Tibial nerve (tissue), 4 donors: ENCODE data around the gene EPB41L4A. TPM values are rescaled to one million over a fixed set of nuclear protein-coding genes. Genes with fewer than 3 reads are reported as not detected.

ENCODE experiments used
- DNase-seq, 2 donors: peaks; one replicate each; pipeline ENCODE4 v3.0.0-alpha.2; 2019; ENCODE audit warnings: low spot score in 2 of 2
- H3K27ac ChIP-seq, 4 donors: fragments of 200-600 bp; sonication (generic) in 3 of 4; one replicate each; pipeline ENCODE4 v1.5.1; 2017 to 2019; ENCODE audit warnings: mild to moderate bottlenecking in 1 of 4
- H3K27me3 ChIP-seq, 2 donors: fragments of 200-600 bp; sonication (generic) in 1 of 2; one replicate each; pipeline versions ENCODE4 v1.5.1 to v1.6.0; 2017 to 2019
- H3K36me3 ChIP-seq, 3 donors: fragments of 200-600 bp; sonication (generic); one replicate each; pipeline ENCODE4 v1.5.1; 2018 to 2019
- H3K4me1 ChIP-seq, 4 donors: fragments of 200-600 bp; sonication (generic) in 3 of 4; one replicate each; pipeline ENCODE4 v1.5.1; 2017 to 2019
- H3K4me3 ChIP-seq, 4 donors: fragments of 200-600 bp; sonication (generic) in 3 of 4; one replicate each; pipeline ENCODE4 v1.5.1; 2017 to 2019; ENCODE audit warnings: mild to moderate bottlenecking in 1 of 4, moderate library complexity in 1 of 4
- H3K9me3 ChIP-seq, 4 donors: fragments of 200-600 bp; sonication (generic) in 3 of 4; one replicate each; pipeline ENCODE4 v1.5.1; 2017 to 2019
- CTCF ChIP-seq, 5 experiments: fragments of 200-600 bp in 3 of 5; fragments of 450-650 bp in 2 of 5; sonication (generic) in 3 of 5; IDR thresholded peaks; one replicate each; pipeline ENCODE4 v1.5.1; 2016 to 2019; ENCODE audit warnings: antibody characterized with exemption in 5 of 5, mild to moderate bottlenecking in 3 of 5, moderate library complexity in 2 of 5
- EP300 ChIP-seq, 2 donors: sonication (generic); formaldehyde crosslinking; IDR thresholded peaks; one replicate each; pipeline ENCODE4 v1.6.1; 2017; ENCODE audit warnings: antibody characterized with exemption in 2 of 2, mild to moderate bottlenecking in 1 of 2
- POLR2A ChIP-seq, 2 donors: fragments of 450-650 bp; IDR thresholded peaks; one replicate each; pipeline ENCODE4 v1.6.1; 2017; ENCODE audit warnings: antibody characterized with exemption in 2 of 2, mild to moderate bottlenecking in 2 of 2, moderate library complexity in 2 of 2
- WGBS, 2 donors: methylation state at CpG; one replicate each; pipeline ENCODE4 v1.1.5; 2018; 5-methylcytosine and 5-hydroxymethylcytosine counted together
- total RNA-seq, 4 donors: library from RNA; depleted of rRNA; stranded (reverse); fragments of >200 nt; gene quantifications; one replicate each; pipeline ENCODE4 v1.1.0, GENCODE V29; 2016

The EPB41L4A gene
- total RNA-seq, 4 donors from 2014 or later, result 10.6 to 38.1 (median 14.4) TPM

- TF ChIP-seq CTCF (IDR thresholded peaks at IDR 0.05) (no peak), EP300 (IDR thresholded peaks at IDR 0.05) (no peak), POLR2A (IDR thresholded peaks at IDR 0.05) (no peak)
- Histone ChIP-seq H3K27ac (no peak overlapping the region), H3K9me3 (no peaks in the 10 kb centered on the region), H3K4me3 (no peak overlapping the region), H3K4me1 (no peaks in the 10 kb centered on the region), H3K27me3 (no peaks in the 10 kb centered on the region), H3K36me3 (peaks cover 0 to 19% (median 0%) of the 10 kb centered on the region in 3 donors)
- 57 to 64% methylated on average over 3 of the region's 3 CpGs for whole genome bisulfite sequencing, 2 donors
- DNase-seq, result no peak
Observed at GRCh38 chr5:112201141-112201540, 217.9 kb downstream of the EPB41L4A start.

GRCh38 chr5:112200131-112200530 is 218.9 kb downstream of the EPB41L4A start:
- Histone ChIP-seq H3K36me3 (peaks cover 0 to 19% (median 0%) of the 10 kb centered on the region in 3 donors), H3K27me3 (no peaks in the 10 kb centered on the region), H3K9me3 (no peaks in the 10 kb centered on the region), H3K4me3 (no peak overlapping the region), H3K4me1 (no peaks in the 10 kb centered on the region), H3K27ac (no peak overlapping the region)
- TF ChIP-seq POLR2A (IDR thresholded peaks at IDR 0.05) (no peak), CTCF (IDR thresholded peaks at IDR 0.05) (no peak), EP300 (IDR thresholded peaks at IDR 0.05) (no peak)
- no peak for DNase-seq
- 78 to 88% methylated on average over 3 of the region's 3 CpGs for WGBS, 2 donors

- no peak overlapping the region for H3K4me3 ChIP-seq
- WGBS, 2 donors, result 62 to 65% methylated on average over 3 of the region's 3 CpGs
- peaks cover 0 to 12% (median 0%) of the 10 kb centered on the region in 3 donors for H3K36me3 ChIP-seq
- H3K4me1 ChIP-seq, result no peaks in the 10 kb centered on the region
- H3K27ac ChIP-seq, result no peak overlapping the region
- TF ChIP-seq EP300 (IDR thresholded peaks at IDR 0.05) (no peak), POLR2A (IDR thresholded peaks at IDR 0.05) (no peak), CTCF (IDR thresholded peaks at IDR 0.05) (no peak)
- H3K9me3 ChIP-seq, result no peaks in the 10 kb centered on the region
- DNase-seq, result no peak
- H3K27me3 ChIP-seq, result no peaks in the 10 kb centered on the region
Observed at GRCh38 chr5:112196584-112196983, 222.5 kb downstream of the EPB41L4A start.

GRCh38 chr5:112195924-112196323 is 223.2 kb downstream of the EPB41L4A start:
- TF ChIP-seq POLR2A (IDR thresholded peaks at IDR 0.05) (no peak), EP300 (IDR thresholded peaks at IDR 0.05) (no peak)
- no peaks in the 10 kb centered on the region for H3K27me3 ChIP-seq
- H3K4me1 ChIP-seq, result no peaks in the 10 kb centered on the region
- H3K9me3 ChIP-seq, result no peaks in the 10 kb centered on the region
- WGBS, 2 donors, result 93 to 94% methylated on average over 4 of the region's 4 CpGs
- no peak for DNase-seq
- H3K27ac ChIP-seq, result no peak overlapping the region
- no peak overlapping the region for H3K4me3 ChIP-seq
- peaks cover 0 to 11% (median 0%) of the 10 kb centered on the region in 3 donors for H3K36me3 ChIP-seq

- H3K4me3 ChIP-seq, result no peak overlapping the region
- no peaks in the 10 kb centered on the region for H3K9me3 ChIP-seq
- 96% methylated on average over 3 of the region's 3 CpGs for WGBS, 2 donors
- TF ChIP-seq EP300 (IDR thresholded peaks at IDR 0.05), result no peak
- no peak for TF ChIP-seq POLR2A (IDR thresholded peaks at IDR 0.05)
- TF ChIP-seq CTCF (IDR thresholded peaks at IDR 0.05), result no peak
- H3K27ac ChIP-seq, result no peak overlapping the region
- peaks cover 0 to 11% (median 0%) of the 10 kb centered on the region in 3 donors for H3K36me3 ChIP-seq
- no peaks in the 10 kb centered on the region for H3K27me3 ChIP-seq
- no peaks in the 10 kb centered on the region for H3K4me1 ChIP-seq
- no peak for DNase-seq
Observed at GRCh38 chr5:112192866-112193265, 226.2 kb downstream of the EPB41L4A start.

- no peak for TF ChIP-seq POLR2A (IDR thresholded peaks at IDR 0.05)
- no peak for TF ChIP-seq EP300 (IDR thresholded peaks at IDR 0.05)
- no peak for TF ChIP-seq CTCF (IDR thresholded peaks at IDR 0.05)
- no peaks in the 10 kb centered on the region for H3K9me3 ChIP-seq
- WGBS, 2 donors, result 87 to 93% methylated on average over 4 of the region's 4 CpGs
- H3K27me3 ChIP-seq, result no peaks in the 10 kb centered on the region
- H3K4me3 ChIP-seq, result no peak overlapping the region
- DNase-seq, result no peak
- no peaks in the 10 kb centered on the region for H3K4me1 ChIP-seq
- no peak overlapping the region for H3K27ac ChIP-seq
- H3K36me3 ChIP-seq, result peaks cover 0 to 11% (median 0%) of the 10 kb centered on the region in 3 donors
Observed at GRCh38 chr5:112192072-112192471, 227.0 kb downstream of the EPB41L4A start.
